Measurements from ENCODE around the gene PRRG2.
A peak's percentile ranks its signal among the peaks of the same experiment; 100 is the strongest.

Gene PRRG2

DNA sequence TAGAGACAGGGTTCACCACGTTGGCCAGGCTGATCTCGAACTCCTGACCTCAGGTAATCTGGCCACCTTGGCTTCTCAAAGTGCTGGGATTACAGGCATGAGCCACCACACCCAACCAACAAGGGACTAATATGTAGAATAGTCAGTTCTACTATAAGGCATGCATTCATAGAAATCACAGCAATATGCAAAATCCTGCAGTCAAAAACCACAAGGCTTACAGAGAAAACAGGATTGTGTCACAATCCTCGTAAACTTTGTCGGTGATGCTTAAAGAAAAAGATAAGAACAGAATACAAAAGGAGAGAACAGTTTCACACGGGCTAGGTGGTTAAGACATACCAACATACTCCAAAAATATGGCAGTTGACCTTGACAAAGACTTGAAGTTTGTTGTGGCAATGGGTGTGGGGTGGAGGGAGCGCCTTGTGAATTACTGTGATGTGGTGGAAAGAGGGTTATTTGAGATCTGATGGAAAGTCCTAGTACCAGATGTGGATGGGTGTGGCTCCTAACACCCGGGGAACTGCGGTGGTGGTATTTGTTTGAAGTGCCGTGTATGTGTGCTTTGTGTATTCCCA lies 13.2 kb upstream of the PRRG2 start:
- peaks cover 22 to 42% of the 10 kb centered on the region in 2 donors for H3K4me1 Mint-ChIP-seq
- DNase-seq (no peak), ATAC-seq (replicated peaks) (peak; percentile 33 to 40)
- no peaks in the 10 kb centered on the region for H3K9me3 Mint-ChIP-seq
- H3K36me3 Mint-ChIP-seq, result peaks cover 3 to 21% of the 10 kb centered on the region in 2 donors
- no peak overlapping the region for H3K4me3 Mint-ChIP-seq
- peak overlapping the region; percentile 15 for H3K27ac Mint-ChIP-seq
- H3K27me3 Mint-ChIP-seq, result no peaks in the 10 kb centered on the region

DNA sequence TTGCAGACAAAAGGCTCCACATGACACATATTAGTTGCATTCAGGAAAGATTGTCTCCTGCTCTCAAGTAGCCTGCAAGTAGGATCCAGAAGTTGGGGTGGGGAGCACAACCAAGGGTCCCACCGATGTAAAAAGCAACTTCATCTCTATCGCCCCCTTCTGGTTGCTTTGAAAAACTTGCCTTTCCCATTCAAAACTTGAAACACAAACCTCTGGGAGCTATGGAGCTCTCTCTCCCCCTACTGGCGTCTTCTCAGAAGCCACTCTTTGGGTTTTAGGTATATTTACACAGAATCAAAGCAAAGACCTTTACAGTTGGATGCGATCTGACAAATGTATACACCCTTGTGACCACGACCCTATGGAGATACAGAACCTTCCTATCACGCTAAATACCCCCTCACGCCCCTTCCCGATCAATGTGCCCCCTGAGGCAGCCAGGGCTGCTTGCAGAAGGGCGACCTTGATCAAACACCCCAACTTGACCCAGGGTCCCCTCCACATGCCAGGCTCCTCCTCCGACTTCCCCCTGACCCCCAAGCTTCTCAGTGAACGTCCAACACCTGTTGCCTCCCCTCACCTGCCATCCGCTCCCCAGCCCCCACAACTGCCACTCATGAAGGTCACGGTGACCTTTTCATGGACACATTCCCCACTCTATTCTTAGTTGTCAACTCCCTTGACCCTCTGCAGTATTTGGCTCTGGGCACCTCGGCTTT lies 10.8 kb upstream of the PRRG2 start:
- no peaks in the 10 kb centered on the region for H3K27me3 Mint-ChIP-seq
- H3K4me1 Mint-ChIP-seq, result peaks cover 16 to 29% of the 10 kb centered on the region in 2 donors
- H3K9me3 Mint-ChIP-seq, result no peaks in the 10 kb centered on the region
- no peak overlapping the region for H3K4me3 Mint-ChIP-seq
- peak; percentile 49 for DNase-seq
- H3K27ac Mint-ChIP-seq, result peak overlapping the region; percentile 43
- H3K36me3 Mint-ChIP-seq, result peaks cover 2 to 16% of the 10 kb centered on the region in 2 donors
- ATAC-seq (replicated peaks), result peak; percentile 86 to 90

DNA sequence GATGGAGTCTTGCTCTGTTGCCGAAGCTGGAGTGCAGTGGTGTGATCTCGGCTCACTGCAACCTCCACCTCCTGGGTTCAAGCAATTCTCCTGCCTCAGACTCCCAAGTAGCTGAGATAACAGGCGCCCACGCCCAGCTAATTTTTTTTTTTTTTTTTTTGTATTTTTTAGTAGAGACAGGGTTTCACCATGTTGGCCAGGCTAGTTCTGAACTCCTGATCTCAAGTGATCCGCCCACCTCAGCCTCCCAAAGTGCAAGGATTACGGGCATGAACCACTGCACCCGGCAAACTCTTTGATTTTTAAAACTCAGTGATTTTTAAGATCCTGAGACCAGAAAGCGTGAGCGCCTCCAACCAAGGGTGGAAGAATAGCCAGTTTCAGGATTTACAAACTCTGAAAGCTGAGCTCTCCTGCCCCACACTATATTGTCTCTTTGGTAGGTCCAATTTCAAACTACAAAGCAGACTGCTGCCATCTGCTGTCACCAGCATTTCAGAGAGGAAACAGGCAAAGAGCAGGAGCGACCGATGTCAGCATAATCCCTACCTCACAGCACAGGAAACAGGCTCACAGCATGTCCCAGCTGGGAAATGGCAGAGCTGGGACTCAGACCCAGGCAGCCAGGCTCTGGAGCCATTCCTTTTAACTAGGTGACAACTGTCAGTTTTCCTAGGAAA lies 10.0 kb upstream of the PRRG2 start:
- Mint-ChIP-seq H3K27me3 (no peaks in the 10 kb centered on the region), H3K36me3 (peaks cover 2 to 14% of the 10 kb centered on the region in 2 donors), H3K9me3 (no peaks in the 10 kb centered on the region), H3K4me1 (peaks cover 16 to 27% of the 10 kb centered on the region in 2 donors), H3K27ac (peak overlapping the region; percentile 20), H3K4me3 (no peak overlapping the region)
- ATAC-seq (replicated peaks), result no peak
- DNase-seq, result no peak

DNA sequence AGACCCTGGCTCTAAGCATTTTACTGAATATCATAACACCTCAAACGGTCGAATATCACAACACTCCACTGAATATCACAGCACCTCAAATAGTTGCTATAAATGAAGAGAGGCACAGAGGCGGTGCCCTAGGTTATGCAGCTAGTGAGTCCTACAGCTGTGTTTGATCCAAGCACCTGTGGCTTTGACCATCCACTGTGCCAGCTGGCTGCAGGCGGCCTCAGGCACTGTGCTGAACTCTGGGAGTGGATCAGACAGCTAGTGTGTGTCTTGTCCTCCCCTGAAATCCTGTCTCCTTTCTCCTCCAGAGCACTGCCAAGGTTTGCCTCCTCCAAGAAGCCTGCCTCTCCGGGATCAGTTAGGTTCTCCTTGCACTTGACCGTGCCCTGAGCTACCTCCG lies 8.1 kb upstream of the PRRG2 start:
- Mint-ChIP-seq H3K36me3 (peaks cover 2 to 19% of the 10 kb centered on the region in 2 donors), H3K4me1 (peaks cover 13 to 28% of the 10 kb centered on the region in 2 donors), H3K27ac (no peak overlapping the region), H3K27me3 (no peaks in the 10 kb centered on the region), H3K4me3 (no peak overlapping the region), H3K9me3 (no peaks in the 10 kb centered on the region)
- DNase-seq (no peak), ATAC-seq (replicated peaks) (no peak)

DNA sequence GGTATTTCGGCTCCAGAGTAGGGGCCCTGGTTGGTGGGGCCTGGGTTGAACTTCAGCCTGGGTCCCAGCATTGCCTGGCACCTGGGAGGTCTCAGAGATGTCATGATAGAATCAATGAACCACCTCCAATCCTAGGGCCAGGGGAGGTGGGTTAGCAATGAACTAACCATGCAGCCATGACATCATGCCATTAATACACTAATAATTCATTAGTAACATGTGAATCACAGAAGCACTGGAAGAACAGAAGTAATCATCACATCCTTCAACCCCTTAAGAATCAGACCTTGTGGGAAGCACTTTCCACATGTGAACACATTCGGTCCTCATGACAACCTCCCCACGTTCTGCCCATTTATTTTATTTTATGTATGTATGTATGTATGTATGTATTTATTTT lies 7.7 kb upstream of the PRRG2 start:
- H3K9me3 Mint-ChIP-seq, result no peaks in the 10 kb centered on the region
- no peaks in the 10 kb centered on the region for H3K27me3 Mint-ChIP-seq
- H3K4me3 Mint-ChIP-seq, result no peak overlapping the region
- no peak for ATAC-seq (replicated peaks)
- no peak overlapping the region for H3K27ac Mint-ChIP-seq
- peaks cover 8 to 28% of the 10 kb centered on the region in 2 donors for H3K4me1 Mint-ChIP-seq
- no peak for DNase-seq
- peaks cover 2 to 16% of the 10 kb centered on the region in 2 donors for H3K36me3 Mint-ChIP-seq

DNA sequence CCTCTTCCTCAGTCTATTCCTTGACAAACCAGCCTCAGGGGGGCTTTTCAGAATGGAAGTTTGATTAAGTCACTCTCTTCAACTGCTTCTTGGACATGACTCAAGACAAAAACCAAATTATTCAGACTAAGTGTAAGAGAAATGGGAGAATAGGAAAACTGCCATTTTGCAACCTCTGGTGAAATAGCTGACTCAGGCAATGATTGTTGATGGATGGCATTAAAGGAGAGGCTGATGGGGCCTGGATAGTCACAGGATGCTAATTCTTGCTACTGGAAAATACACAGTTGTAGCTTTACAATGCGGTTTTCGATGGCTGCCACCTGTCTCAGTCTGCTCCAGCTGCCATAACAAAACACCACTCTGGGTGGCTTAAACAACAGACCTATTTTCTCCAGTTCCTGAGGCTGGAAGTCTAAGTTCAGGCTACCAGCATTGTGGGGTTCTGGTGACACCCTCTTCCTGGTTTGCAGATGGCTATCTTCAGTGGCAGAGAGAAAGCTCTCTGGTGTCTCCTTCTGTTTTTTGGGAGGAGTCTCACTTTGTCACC lies 6.8 kb upstream of the PRRG2 start:
- Mint-ChIP-seq H3K4me1 (peaks cover 12 to 35% of the 10 kb centered on the region in 2 donors), H3K27ac (no peak overlapping the region), H3K4me3 (no peak overlapping the region), H3K36me3 (peaks cover 2 to 16% of the 10 kb centered on the region in 2 donors), H3K27me3 (no peaks in the 10 kb centered on the region), H3K9me3 (no peaks in the 10 kb centered on the region)
- ATAC-seq (replicated peaks), result no peak
- DNase-seq, result no peak

DNA sequence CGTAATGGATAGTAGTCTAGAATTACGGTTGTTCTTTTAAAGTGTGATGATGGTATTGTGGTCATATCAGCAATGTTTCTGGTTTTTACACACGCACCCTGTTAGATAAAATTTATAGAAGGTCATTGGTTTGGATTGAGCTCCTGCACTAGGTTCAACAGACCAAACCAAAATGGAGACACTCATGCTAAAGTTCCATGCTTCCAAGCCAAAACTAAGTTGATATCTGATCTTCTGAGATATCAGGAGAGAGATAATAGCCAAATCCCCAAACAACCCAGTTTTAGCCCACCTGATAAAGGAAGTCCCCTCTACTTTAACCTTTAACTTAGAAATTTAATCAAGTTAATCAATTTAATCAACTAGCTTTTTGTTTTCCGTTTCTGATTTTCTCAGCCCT lies 1.9 kb upstream of the PRRG2 start:
- Mint-ChIP-seq H3K4me1 (peaks cover 12 to 41% of the 10 kb centered on the region in 2 donors), H3K36me3 (peaks cover 2 to 11% of the 10 kb centered on the region in 2 donors), H3K27ac (no peak overlapping the region), H3K27me3 (no peaks in the 10 kb centered on the region), H3K9me3 (no peaks in the 10 kb centered on the region), H3K4me3 (peak overlapping the region; percentile 95 to 96)
- ATAC-seq (replicated peaks), result no peak
- no peak for DNase-seq

DNA sequence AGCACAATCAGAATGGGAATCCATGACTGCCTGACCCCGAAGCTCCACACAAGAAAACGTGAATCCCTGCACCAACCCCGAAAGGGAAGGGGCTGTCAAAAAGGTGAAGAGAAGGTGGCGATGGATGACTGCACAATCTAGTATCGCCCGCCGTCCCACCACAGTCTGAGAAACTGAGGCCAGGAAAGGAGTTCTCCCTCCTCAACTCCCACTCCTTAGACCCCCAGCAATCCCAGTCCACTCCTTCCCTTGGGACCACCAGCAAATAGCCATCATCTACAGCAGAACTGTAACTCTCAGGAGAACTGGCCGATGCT lies 1.2 kb upstream of the PRRG2 start:
- Mint-ChIP-seq H3K36me3 (peaks cover 2 to 11% of the 10 kb centered on the region in 2 donors), H3K27me3 (no peaks in the 10 kb centered on the region), H3K9me3 (no peaks in the 10 kb centered on the region), H3K4me1 (peaks cover 12 to 41% of the 10 kb centered on the region in 2 donors), H3K4me3 (peak overlapping the region; percentile 95 to 96), H3K27ac (peak overlapping the region; percentile 96)
- ATAC-seq (replicated peaks), result peak in 1 of 2 donors; percentile 3
- DNase-seq, result no peak

DNA sequence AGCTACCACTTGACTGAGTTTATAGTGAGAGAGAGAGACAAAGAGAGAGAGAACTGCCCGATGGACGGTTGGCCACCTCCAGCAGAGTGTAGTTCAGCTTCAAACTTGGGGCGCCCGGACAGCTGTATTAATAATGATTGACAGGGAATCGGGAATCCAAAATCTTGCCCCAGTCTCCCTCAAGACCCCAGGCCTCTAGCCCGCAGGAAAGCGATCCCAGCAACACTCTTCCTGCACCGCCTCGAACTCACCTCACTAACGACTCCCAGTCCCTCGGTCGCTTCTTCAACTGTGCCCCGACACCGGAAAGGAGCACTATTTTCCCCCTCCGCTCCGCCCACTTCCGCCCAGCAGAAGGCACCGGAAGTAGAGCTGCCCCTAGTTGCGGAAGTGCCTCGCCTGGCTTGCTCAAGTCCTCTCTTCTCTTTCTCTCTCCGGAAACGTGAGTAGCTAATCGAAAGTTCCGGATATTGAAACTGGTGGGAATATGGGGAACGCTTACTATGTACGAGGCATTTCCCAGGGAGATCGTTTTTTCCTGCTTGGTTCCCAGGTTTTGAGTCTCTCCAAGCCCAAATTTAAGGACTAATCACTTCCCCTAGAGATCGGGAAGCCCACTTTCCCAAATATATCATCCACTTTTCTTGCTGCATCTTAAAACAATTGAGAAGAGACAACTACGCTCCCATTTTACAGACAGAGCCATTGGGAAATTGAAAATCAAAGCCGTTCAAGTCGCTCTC lies 681 bp upstream of the PRRG2 start, which contains the start of gene NOSIP:
TSS of gene NOSIP (minus strand) at position 293 of the 743 bp plus-strand sequence. CDS start 19,865 bp downstream, outside the sequence.
- peak within 1 kb of the TSS; percentile 95 to 96 for H3K4me3 Mint-ChIP-seq
- peaks cover 12 to 41% of the 10 kb centered on the region in 2 donors for H3K4me1 Mint-ChIP-seq
- no peaks in the 10 kb centered on the region for H3K27me3 Mint-ChIP-seq
- H3K27ac Mint-ChIP-seq, result peak within 1 kb of the TSS; percentile 96
- H3K9me3 Mint-ChIP-seq, result no peaks in the 10 kb centered on the region
- ATAC-seq (replicated peaks), result peak; percentile 99 to 100
- H3K36me3 Mint-ChIP-seq, result peaks cover 2 to 9% of the 10 kb centered on the region in 2 donors
- peak; percentile 93 for DNase-seq

DNA sequence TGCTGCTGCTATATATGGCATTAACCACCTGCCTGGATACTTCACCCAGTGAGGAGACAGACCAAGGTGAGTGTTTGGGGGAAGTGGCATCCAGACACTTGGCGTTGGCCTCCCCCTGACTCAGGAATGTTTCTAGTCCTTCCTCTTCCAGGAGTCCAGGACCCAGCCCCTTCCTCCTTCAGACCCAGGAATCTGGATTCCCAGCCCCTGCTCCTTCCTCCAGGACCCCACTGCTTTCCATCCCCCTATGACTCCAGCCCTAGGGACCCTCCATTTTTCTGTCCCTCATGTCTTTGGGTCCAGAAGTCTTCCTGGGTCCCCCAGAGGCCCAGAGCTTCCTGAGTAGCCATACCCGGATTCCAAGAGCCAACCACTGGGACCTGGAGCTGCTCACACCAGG lies 2.1 kb downstream of the PRRG2 start:
- H3K27me3 Mint-ChIP-seq, result no peaks in the 10 kb centered on the region
- peaks cover 12 to 28% of the 10 kb centered on the region in 2 donors for H3K4me1 Mint-ChIP-seq
- DNase-seq (no peak), ATAC-seq (replicated peaks) (no peak)
- no peak overlapping the region for H3K27ac Mint-ChIP-seq
- H3K9me3 Mint-ChIP-seq, result no peaks in the 10 kb centered on the region
- H3K36me3 Mint-ChIP-seq, result peaks cover 2 to 4% of the 10 kb centered on the region in 2 donors
- no peak overlapping the region for H3K4me3 Mint-ChIP-seq

DNA sequence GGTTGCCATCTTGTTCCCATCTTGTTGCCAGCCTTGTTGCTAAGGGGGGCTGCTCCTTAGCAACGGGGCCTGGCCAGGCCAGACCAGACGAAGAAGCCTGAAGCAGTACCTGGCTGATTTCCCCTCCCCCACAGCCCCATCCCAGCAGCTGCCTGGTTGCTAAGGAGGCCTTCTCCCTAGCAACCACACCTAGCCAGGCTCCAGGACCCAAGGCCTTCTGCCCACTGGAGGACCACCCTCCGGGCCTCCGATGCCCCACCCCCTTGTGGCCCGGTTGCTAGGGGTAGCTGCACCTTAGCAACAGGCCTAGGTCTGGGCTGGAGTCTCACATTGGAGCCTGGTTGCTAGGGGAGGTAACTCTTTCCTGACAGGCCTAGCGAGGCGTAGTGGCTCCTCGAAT lies 3.9 kb downstream of the PRRG2 start:
- ATAC-seq (replicated peaks) (no peak), DNase-seq (no peak)
- Mint-ChIP-seq H3K9me3 (no peaks in the 10 kb centered on the region), H3K27me3 (no peaks in the 10 kb centered on the region), H3K27ac (no peak overlapping the region), H3K4me3 (no peak overlapping the region), H3K36me3 (peaks cover 2 to 4% of the 10 kb centered on the region in 2 donors), H3K4me1 (peaks cover 12 to 17% of the 10 kb centered on the region in 2 donors)

DNA sequence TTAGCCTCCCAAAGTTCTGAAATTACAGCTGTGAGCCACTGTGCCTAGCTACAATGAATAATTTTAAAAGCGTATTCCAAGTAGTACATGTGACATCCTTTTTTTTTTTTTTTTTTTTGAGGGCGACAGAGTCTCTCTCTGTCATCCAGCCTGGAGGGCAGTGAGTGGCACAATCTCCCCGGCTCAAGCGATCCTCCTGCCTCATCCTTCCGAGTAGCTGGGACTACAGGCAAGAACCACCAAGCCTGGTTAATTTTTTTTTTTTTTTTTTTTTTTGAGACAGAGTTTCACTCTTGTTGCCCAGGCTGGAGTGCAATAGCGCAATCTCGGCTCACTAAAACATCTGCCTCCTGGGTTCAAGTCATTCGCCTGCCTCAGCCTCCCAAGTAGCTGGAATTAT lies 6.1 kb downstream of the PRRG2 start:
- H3K4me3 Mint-ChIP-seq, result no peak overlapping the region
- DNase-seq (no peak), ATAC-seq (replicated peaks) (no peak)
- H3K27me3 Mint-ChIP-seq, result no peaks in the 10 kb centered on the region
- H3K27ac Mint-ChIP-seq, result no peak overlapping the region
- H3K36me3 Mint-ChIP-seq, result no peaks in the 10 kb centered on the region
- no peaks in the 10 kb centered on the region for H3K9me3 Mint-ChIP-seq
- H3K4me1 Mint-ChIP-seq, result peaks cover 4 to 10% of the 10 kb centered on the region in 2 donors

DNA sequence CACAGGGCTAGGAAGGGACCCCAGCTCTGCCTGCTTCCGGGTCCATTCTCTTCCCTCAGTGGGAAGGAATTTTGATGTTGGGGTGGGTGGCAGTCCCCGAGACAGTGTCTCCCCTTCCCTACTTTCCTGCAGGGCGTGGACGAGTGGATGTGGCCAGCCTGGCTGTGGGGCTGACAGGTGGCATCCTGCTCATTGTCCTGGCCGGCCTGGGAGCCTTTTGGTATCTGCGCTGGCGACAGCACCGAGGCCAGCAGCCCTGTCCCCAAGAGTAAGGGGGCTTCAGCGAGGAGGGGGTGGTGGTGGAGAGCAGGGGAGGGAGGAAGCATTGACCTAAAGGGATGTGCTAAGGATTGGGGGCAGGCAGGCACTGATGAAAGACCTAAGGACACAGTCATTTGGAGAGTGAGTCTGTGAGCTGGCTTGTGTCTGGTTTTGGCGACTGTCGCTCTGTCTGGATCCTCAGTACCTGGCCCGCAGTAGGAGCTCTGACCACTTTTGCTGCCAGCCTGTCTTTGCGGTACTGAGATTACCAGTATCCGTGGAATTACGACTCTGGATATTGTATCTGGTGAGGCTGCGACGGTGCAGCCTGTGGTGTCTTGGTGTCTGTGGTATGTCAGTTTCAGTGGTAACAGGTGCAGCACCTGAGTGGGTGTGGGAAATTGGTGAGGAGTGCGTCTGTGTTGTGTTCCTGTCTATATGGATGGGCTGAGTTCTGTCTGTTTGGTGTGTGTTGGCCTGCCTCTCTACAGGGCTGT lies 7.4 kb downstream of the PRRG2 start:
- Mint-ChIP-seq H3K36me3 (peaks cover 2 to 6% of the 10 kb centered on the region in 2 donors), H3K27ac (no peak overlapping the region), H3K27me3 (no peaks in the 10 kb centered on the region), H3K4me1 (peaks cover 13 to 23% of the 10 kb centered on the region in 2 donors), H3K9me3 (no peaks in the 10 kb centered on the region), H3K4me3 (no peak overlapping the region)
- ATAC-seq (replicated peaks) (no peak), DNase-seq (no peak)

Measured in stimulated activated naive B cell treated with anti-CD40 and anti-IgM and Interleukin-4, amounts not matched to agents 10 μg/mL and 1 μg/mL and 100 μg/mL, for 72 hours (primary cell).